K562 (cell line): ENCODE data around the gene FAM136A. TPM values are rescaled to one million over a fixed set of nuclear protein-coding genes. Genes with fewer than 3 reads are reported as not detected.

Source experiments
- ATAC-seq: fragments of 200-7000 bp; cut with Tn5 transposase; 3 replicates; pipeline ENCODE4 v1.9.1; 2020; ENCODE audit warnings: moderate library complexity
- BruUV-seq: library from RNA; stranded (reverse); fragments of 400-500 nt; replicated peaks from 2 replicates; lab custom pipeline; 2021; lab: Mats Ljungman, UMichigan
- CTCF ChIA-PET: fragments of 300-600 bp; formaldehyde crosslinking; extraction: SDS; loops from one replicate; lab custom pipeline; 2021; ENCODE audit warnings: low intra/inter-chr PET ratio; lab: Yijun Ruan, JAX
- POLR2A ChIA-PET: fragments of 300-600, 350-650 bp; sonication (Branson Sonifier 250); formaldehyde crosslinking; extraction: SDS; loops from one replicate; lab custom pipeline; 2021; ENCODE audit warnings: antibody characterized with exemption, inconsistent platforms; lab: Yijun Ruan, JAX
- DNase-seq, 4 experiments: peaks; one replicate each; pipeline versions ENCODE4 v3.0.0 to v3.0.0-alpha.2; 2011 to 2018; ENCODE audit warnings: low spot score in 3 of 4, mixed read lengths in 3 of 4; ENCODE audit errors: extremely low read depth in 1 of 4
- FAIRE-seq: peaks from 2 replicates; lab custom pipeline; 2011; peaks lifted over from hg19 to GRCh38; lab: Jason Lieb, UNC
- H2AFZ ChIP-seq: 2 replicates; pipeline ENCODE4 v1.6.0; 2011; ENCODE audit warnings: low read depth, low read length, control low read depth, inconsistent platforms
- H3K27ac ChIP-seq: fragments of 200-600 bp; 3 replicates; pipeline ENCODE4 v1.8.0; 2011; ENCODE audit warnings: low read depth, mild to moderate bottlenecking, control low read depth, inconsistent platforms, low read length, moderate library complexity, mixed read lengths; ENCODE audit errors: extremely low read depth
- H3K27me3 ChIP-seq, 2 experiments: fragments of 300-600 bp in 1 of 2; 2 replicates in 1 of 2; 3 replicates in 1 of 2; pipeline versions ENCODE4 v1.6.0 to v1.8.0; 2011; ENCODE audit warnings: inconsistent platforms in 2 of 2, low read length in 2 of 2, mild to moderate bottlenecking in 1 of 2, mixed read lengths in 1 of 2, moderate library complexity in 1 of 2; ENCODE audit not compliant: control insufficient read depth in 2 of 2, insufficient read depth in 2 of 2
- H3K36me3 ChIP-seq: fragments of 300-600 bp; 3 replicates; pipeline ENCODE4 v1.8.0; 2011; ENCODE audit warnings: mild to moderate bottlenecking, low read length, inconsistent platforms; ENCODE audit not compliant: control insufficient read depth, insufficient read depth
- H3K4me1 ChIP-seq, 2 experiments: fragments of 200-600 bp in 1 of 2; replicated peaks in 1 of 2; 2 replicates in 1 of 2; 3 replicates in 1 of 2; pipeline versions ENCODE4 v1.5.1 to v1.8.0; 2011; ENCODE audit warnings: inconsistent platforms in 2 of 2, low read length in 2 of 2, mild to moderate bottlenecking in 1 of 2, mixed read lengths in 1 of 2, moderate library complexity in 1 of 2; ENCODE audit not compliant: control insufficient read depth in 2 of 2, insufficient read depth in 2 of 2
- H3K4me2 ChIP-seq: 2 replicates; pipeline ENCODE4 v1.6.1; 2011; ENCODE audit warnings: low read length, control low read depth, inconsistent platforms, mixed read lengths; ENCODE audit not compliant: insufficient read depth
- H3K4me3 ChIP-seq: fragments of 200-600 bp; sonication (generic), shearing (Covaris generic); 2 replicates; pipeline ENCODE4 v1.5.1; 2016; ENCODE audit warnings: control low read depth, inconsistent platforms
- H3K79me2 ChIP-seq: fragments of 200-600 bp; 3 replicates; pipeline ENCODE4 v1.8.0; 2011; ENCODE audit warnings: low read length, inconsistent platforms; ENCODE audit not compliant: control insufficient read depth, insufficient read depth
- H3K9ac ChIP-seq, 2 experiments: 2 replicates each; pipeline versions ENCODE4 v1.6.0 to v1.6.1; 2011; ENCODE audit warnings: low read depth in 2 of 2, low read length in 2 of 2, control low read depth in 1 of 2, inconsistent platforms in 1 of 2, mild to moderate bottlenecking in 1 of 2, mixed read lengths in 1 of 2; ENCODE audit not compliant: insufficient read depth in 1 of 2
- H3K9me1 ChIP-seq: one replicate; pipeline ENCODE4 v1.6.0; 2011; ENCODE audit warnings: inconsistent platforms, mild to moderate bottlenecking, low read length, moderate library complexity; ENCODE audit not compliant: control insufficient read depth, insufficient read depth
- H3K9me3 ChIP-seq: replicated peaks from 2 replicates; pipeline ENCODE4 v1.5.1; 2011; ENCODE audit warnings: low read depth, low read length, inconsistent platforms; ENCODE audit not compliant: control insufficient read depth, insufficient read depth
- H4K20me1 ChIP-seq: replicated peaks from 2 replicates; pipeline ENCODE4 v1.6.1; 2011; ENCODE audit warnings: low read length, inconsistent platforms, mixed read lengths; ENCODE audit not compliant: control insufficient read depth, insufficient read depth
- CXXC5 ChIP-seq: fragments of 250-450 bp; sonication (Bioruptor Pico); IDR thresholded peaks from 2 replicates; pipeline ENCODE4 v1.8.0; 2022; ENCODE audit warnings: inconsistent platforms, mild to moderate bottlenecking, moderate library complexity
- DDX20 ChIP-seq: fragments of 450-650 bp; IDR thresholded peaks from 2 replicates; pipeline ENCODE4 v1.6.1; 2016; ENCODE audit warnings: missing genetic modification characterization, low read depth, mild to moderate bottlenecking, missing compliant biosample characterization, moderate library complexity
- EHMT2 ChIP-seq: fragments of 450-650 bp; IDR thresholded peaks from 2 replicates; pipeline ENCODE4 v1.6.1; 2018; ENCODE audit warnings: antibody characterized with exemption
- ILK ChIP-seq: fragments of 450-650 bp; IDR thresholded peaks from 2 replicates; pipeline ENCODE4 v1.6.1; 2016; ENCODE audit warnings: missing genetic modification characterization, low read depth, mild to moderate bottlenecking, missing compliant biosample characterization, moderate library complexity, borderline replicate concordance
- KHSRP ChIP-seq: fragments of 450-650 bp; IDR thresholded peaks from 2 replicates; pipeline ENCODE4 v1.6.1; 2017
- NEUROD1 ChIP-seq: fragments of 150-350 bp; IDR thresholded peaks from 2 replicates; pipeline ENCODE4 v1.6.1; 2014; ENCODE audit warnings: borderline replicate concordance, low read length, low read depth; ENCODE audit not compliant: partially characterized antibody
- NR4A1 ChIP-seq, 2 experiments: fragments of 250-450 bp in 1 of 2; fragments of 450-650 bp in 1 of 2; sonication (Bioruptor Pico) in 1 of 2; IDR thresholded peaks; 2 replicates each; pipeline versions ENCODE4 v1.4.0 to v1.6.1; 2016 to 2020; ENCODE audit warnings: mild to moderate bottlenecking in 2 of 2, missing compliant biosample characterization in 1 of 2, missing genetic modification characterization in 1 of 2, moderate library complexity in 1 of 2
- PYGO2 ChIP-seq: fragments of 450-650 bp; IDR thresholded peaks from 2 replicates; pipeline ENCODE4 v1.6.1; 2016; ENCODE audit warnings: mild to moderate bottlenecking, missing genetic modification characterization, moderate library complexity, missing compliant biosample characterization
- SMAD4 ChIP-seq: fragments of 250-450 bp; sonication (Bioruptor Pico); conservative IDR thresholded peaks from 2 replicates; pipeline ENCODE4 v1.8.0; 2021; ENCODE audit warnings: inconsistent platforms, mild to moderate bottlenecking, moderate library complexity
- TEAD1 ChIP-seq, 2 experiments: fragments of 450-650 bp in 1 of 2; sonication (generic) in 1 of 2; formaldehyde crosslinking; IDR thresholded peaks; 2 replicates each; pipeline versions ENCODE4 v1.4.0 to v1.8.0; 2020 to 2022; ENCODE audit warnings: mild to moderate bottlenecking in 2 of 2, missing genetic modification reagents in 1 of 2
- TEAD2 ChIP-seq: fragments of 450-650 bp; IDR thresholded peaks from 2 replicates; pipeline ENCODE4 v1.6.1; 2016; ENCODE audit warnings: missing genetic modification characterization, control low read depth, missing compliant biosample characterization
- ZBTB17 ChIP-seq: fragments of 450-650 bp; formaldehyde crosslinking; IDR thresholded peaks from 2 replicates; pipeline ENCODE4 v1.4.0; 2020; ENCODE audit warnings: mild to moderate bottlenecking
- ZFP30 ChIP-seq: fragments of 250-450 bp; sonication (Bioruptor Pico); IDR thresholded peaks from 2 replicates; pipeline ENCODE4 v1.8.0; 2022; ENCODE audit warnings: moderate library complexity, mild to moderate bottlenecking, inconsistent platforms, borderline replicate concordance
- ZNF23 ChIP-seq: fragments of 250-450 bp; sonication (Bioruptor Pico); IDR thresholded peaks from 2 replicates; pipeline ENCODE4 v1.4.0; 2020; ENCODE audit warnings: mild to moderate bottlenecking
- ZNF311 ChIP-seq: fragments of 250-450 bp; sonication (Bioruptor Pico); IDR thresholded peaks from 2 replicates; pipeline ENCODE4 v1.4.0; 2020; ENCODE audit warnings: mild to moderate bottlenecking, moderate library complexity
- WGBS: fragments of 100-300 bp; shearing (Covaris generic); methylation state at CpG from one replicate; pipeline ENCODE4 v1.1.6; 2016; ENCODE audit warnings: low coverage, mixed read lengths; ENCODE audit not compliant: insufficient coverage; ENCODE audit errors: missing lambda C conversion rate; 5-methylcytosine and 5-hydroxymethylcytosine counted together
- in situ Hi-C: fragments of 300-500 bp; cut with MboI; formaldehyde crosslinking; loops from 4 replicates; pipeline ENCODE4 v1.15.0; 2018; ENCODE audit warnings: inconsistent platforms, mixed read lengths
- intact Hi-C: fragments of 100-400 bp; cut with micrococcal nuclease; formaldehyde crosslinking; loops from 2 replicates; pipeline ENCODE4 v1.14.2; 2022
- polyA plus RNA-seq, 8 experiments: library from polyadenylated mRNA; depleted of rRNA in 4 of 8; stranded (reverse) in 5 of 8; unstranded in 3 of 8; fragments of >200 nt; fragmentation: Nextera tagmentation in 2 of 8; fragmentation: Illumina TruSeq in 1 of 8; extraction: Ambion mirVana in 2 of 8; extraction: Trizol in 1 of 8; gene quantifications; 2 replicates each; pipeline versions ENCODE4 v1.2.1 to v1.2.3, GENCODE V29; 2011 to 2014; ENCODE audit warnings: inconsistent platforms in 1 of 8, missing spikeins in 1 of 8
- total RNA-seq, 7 experiments: library from RNA; depleted of rRNA in 6 of 7; stranded (reverse); fragments of >200 nt in 6 of 7; fragmentation: Illumina TruSeq in 2 of 7; extraction: Trizol in 2 of 7; gene quantifications; 2 replicates each; pipeline versions ENCODE4 v1.2.1 to v1.2.3, GENCODE V29; 2011 to 2021; ENCODE audit warnings: low replicate concordance in 1 of 7
- TF ChIP-seq, protein P1 (sequence below): fragments of 450-650 bp; IDR thresholded peaks from 2 replicates; pipeline ENCODE4 v1.7.1; 2018; ENCODE audit warnings: mild to moderate bottlenecking, low read depth; ENCODE audit not compliant: partially characterized antibody
- TF ChIP-seq, protein P2 (sequence below), 3 experiments: fragments of 200-800 bp in 1 of 3; sonication (Bioruptor generic) in 1 of 3; sonication (generic) in 1 of 3; formaldehyde crosslinking in 1 of 3; IDR thresholded peaks; 2 replicates each; pipeline versions ENCODE4 v1.6.1 to v1.8.0; 2016 to 2022; ENCODE audit warnings: mild to moderate bottlenecking in 2 of 3, missing compliant biosample characterization in 2 of 3, missing genetic modification characterization in 2 of 3, missing genetic modification reagents in 1 of 3

FAM136A gene
- total and polyA plus RNA-seq, 9 of the 15 experiments (the other 6 are each of a cell fraction or from before 2014, with no cell fraction given), result 89.0 to 151 (median 104) TPM

- no TSS peak for BruUV-seq
- TF ChIP-seq, protein P1, sequence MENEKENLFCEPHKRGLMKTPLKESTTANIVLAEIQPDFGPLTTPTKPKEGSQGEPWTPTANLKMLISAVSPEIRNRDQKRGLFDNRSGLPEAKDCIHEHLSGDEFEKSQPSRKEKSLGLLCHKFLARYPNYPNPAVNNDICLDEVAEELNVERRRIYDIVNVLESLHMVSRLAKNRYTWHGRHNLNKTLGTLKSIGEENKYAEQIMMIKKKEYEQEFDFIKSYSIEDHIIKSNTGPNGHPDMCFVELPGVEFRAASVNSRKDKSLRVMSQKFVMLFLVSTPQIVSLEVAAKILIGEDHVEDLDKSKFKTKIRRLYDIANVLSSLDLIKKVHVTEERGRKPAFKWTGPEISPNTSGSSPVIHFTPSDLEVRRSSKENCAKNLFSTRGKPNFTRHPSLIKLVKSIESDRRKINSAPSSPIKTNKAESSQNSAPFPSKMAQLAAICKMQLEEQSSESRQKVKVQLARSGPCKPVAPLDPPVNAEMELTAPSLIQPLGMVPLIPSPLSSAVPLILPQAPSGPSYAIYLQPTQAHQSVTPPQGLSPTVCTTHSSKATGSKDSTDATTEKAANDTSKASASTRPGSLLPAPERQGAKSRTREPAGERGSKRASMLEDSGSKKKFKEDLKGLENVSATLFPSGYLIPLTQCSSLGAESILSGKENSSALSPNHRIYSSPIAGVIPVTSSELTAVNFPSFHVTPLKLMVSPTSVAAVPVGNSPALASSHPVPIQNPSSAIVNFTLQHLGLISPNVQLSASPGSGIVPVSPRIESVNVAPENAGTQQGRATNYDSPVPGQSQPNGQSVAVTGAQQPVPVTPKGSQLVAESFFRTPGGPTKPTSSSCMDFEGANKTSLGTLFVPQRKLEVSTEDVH, result no peak
- no peak for TF ChIP-seq EHMT2
- TF ChIP-seq KHSRP, result no peak
- TF ChIP-seq NEUROD1, result no peak
- TF ChIP-seq TEAD2 (tag), result peak; percentile 70; the same call in 1 of the 2 replicates
- TF ChIP-seq CXXC5 (CRISPR knock-in tag), result peak; percentile 47
- TF ChIP-seq DDX20 (tag), result peak; percentile 81
- TF ChIP-seq TEAD1 (CRISPR knock-in tag; IDR thresholded peaks at IDR 0.05), result 0 out of 4 replicates have a peak, but pooled peaks of 1 of the 2 experiments have one; percentile 22
- peak; percentile 71; the same call in 1 of the 2 replicates for TF ChIP-seq ZNF311 (CRISPR knock-in tag)
- TF ChIP-seq ZFP30, result no peak
- TF ChIP-seq ZNF23 (CRISPR knock-in tag), result no peak
- no peak for TF ChIP-seq NR4A1 (CRISPR knock-in tag; IDR thresholded peaks at IDR 0.05)
- peak; percentile 87 for TF ChIP-seq NR4A1 (tag; IDR thresholded peaks at IDR 0.05)
- TF ChIP-seq ILK (tag), result peak; percentile 74
- 0 out of 2 replicates have a peak, but pooled peaks have one; percentile 27 for TF ChIP-seq PYGO2 (tag)
- 0 out of 2 replicates have a peak, but pooled peaks have one; percentile 28 for TF ChIP-seq ZBTB17 (CRISPR knock-in tag)
- peak; percentile 64; the same call in 1 of the 2 replicates for TF ChIP-seq SMAD4 (CRISPR knock-in tag)
- TF ChIP-seq, protein P2, sequence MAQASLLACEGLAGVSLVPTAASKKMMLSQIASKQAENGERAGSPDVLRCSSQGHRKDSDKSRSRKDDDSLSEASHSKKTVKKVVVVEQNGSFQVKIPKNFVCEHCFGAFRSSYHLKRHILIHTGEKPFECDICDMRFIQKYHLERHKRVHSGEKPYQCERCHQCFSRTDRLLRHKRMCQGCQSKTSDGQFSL (CRISPR knock-in tag; IDR thresholded peaks at IDR 0.05), result no peak
- TF ChIP-seq, protein P2 (tag; IDR thresholded peaks at IDR 0.05), result peak in 1 of 2 experiments; percentile 72; a peak in 1 of 4 replicates
Measured at GRCh38 chr2:70255637-70256314, 46.1 kb downstream of the FAM136A start.

More at GRCh38 chr2:70255637-70256314, 46.1 kb downstream of the FAM136A start:
- POLR2A ChIA-PET, result interaction anchor here (1.3 kb wide), 1 partner anchor 38 kb away, joined by 6 read pairs; the partner anchor contains the start of gene SNRPG
- H3K4me2 ChIP-seq, result no peak overlapping the region
- no peaks in the 10 kb centered on the region for H3K9me3 ChIP-seq
- no peak for DNase-seq
- H3K4me1 ChIP-seq, result peaks cover 11 to 16% of the 10 kb centered on the region in 2 experiments; a peak in 4 of 5 replicates
- peak overlapping the region; percentile 76 for H2AFZ ChIP-seq
- CTCF ChIA-PET, result no interaction called here
- no peak overlapping the region for H3K4me3 ChIP-seq
- no peak overlapping the region for H3K9ac ChIP-seq
- H3K27me3 ChIP-seq, result no peaks in the 10 kb centered on the region
- no peaks in the 10 kb centered on the region for H4K20me1 ChIP-seq
- peak; percentile 46 for FAIRE-seq
- in situ Hi-C loops (no loop called here), intact Hi-C loops (no loop called here)
- no peak for ATAC-seq
- peaks cover 9% of the 10 kb centered on the region; the same call in 2 of the 3 replicates for H3K36me3 ChIP-seq
- peaks cover 11% of the 10 kb centered on the region for H3K79me2 ChIP-seq
- no peak overlapping the region for H3K27ac ChIP-seq
- no peaks in the 10 kb centered on the region for H3K9me1 ChIP-seq
- 61% methylated on average over 8 of the region's 8 CpGs for WGBS
